Activated CD4-positive, alpha-beta T cell treated with anti-CD3 and anti-CD28 coated beads, Interleukin-10, Interleukin-2, amounts not matched to agents 100 ng/mL and 50 ng/mL, durations not matched to agents 16 hours and 8 hours (primary cell): ENCODE results near the gene NAALADL2.

Experiments
- DNase-seq: peaks from one replicate; pipeline ENCODE4 v3.0.0-alpha.2; 2020

The NAALADL2 gene

GRCh38 chr3:174891524-174892203 is 32.5 kb downstream of the NAALADL2 start:
- no peak for DNase-seq

DNA sequence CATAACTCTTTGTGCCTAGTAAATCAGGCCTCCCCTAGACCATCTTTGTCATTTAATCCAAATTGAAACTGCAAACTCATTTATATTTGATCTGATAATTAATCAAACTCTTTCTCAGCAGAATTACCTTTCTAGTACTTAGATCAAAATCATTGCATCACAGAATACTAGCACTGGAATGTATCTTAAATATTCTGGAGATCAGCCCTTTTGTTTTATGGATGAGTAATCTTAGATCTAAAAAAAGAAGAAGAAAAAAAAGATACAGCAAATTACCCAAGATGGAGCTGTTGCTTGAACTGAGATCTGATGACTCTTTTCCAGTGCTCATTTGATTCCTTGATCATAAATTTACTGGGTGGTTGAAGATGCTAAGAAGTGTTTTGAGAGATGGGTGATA is 47.9 kb downstream of the NAALADL2 start:
- DNase-seq = no peak

- DNase-seq = no peak
Measured at GRCh38 chr3:174907628-174908407, 48.7 kb downstream of the NAALADL2 start.

GRCh38 chr3:174931473-174932353 is 72.6 kb downstream of the NAALADL2 start:
- no peak for DNase-seq

GRCh38 chr3:174936590-174936989 is 77.5 kb downstream of the NAALADL2 start:
- DNase-seq = no peak

- DNase-seq = no peak
Measured at GRCh38 chr3:174937478-174937877, 78.3 kb downstream of the NAALADL2 start.

GRCh38 chr3:174938102-174938501 is 79.0 kb downstream of the NAALADL2 start:
- no peak for DNase-seq

DNA sequence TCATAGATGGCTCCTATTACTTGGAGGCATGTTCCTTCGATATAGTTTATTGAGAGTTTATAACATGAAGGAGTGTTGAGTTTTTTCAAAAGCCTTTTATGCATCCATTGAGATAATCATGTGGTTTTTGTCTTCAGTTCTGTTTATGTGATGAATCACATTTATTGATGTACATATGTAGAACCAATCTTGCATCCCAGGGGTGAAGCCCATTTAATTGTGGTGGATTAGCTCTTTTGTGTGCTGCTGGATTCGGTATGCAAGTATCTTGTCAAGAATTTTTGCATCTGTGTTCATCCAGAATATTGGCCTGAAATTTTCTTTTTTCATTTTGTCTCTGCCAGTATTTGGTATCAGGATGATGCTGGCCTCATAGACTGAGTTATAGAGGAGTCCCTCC is 81.0 kb downstream of the NAALADL2 start:
- DNase-seq = no peak

- DNase-seq = no peak
Measured at GRCh38 chr3:174945276-174945675, 86.1 kb downstream of the NAALADL2 start.

DNA sequence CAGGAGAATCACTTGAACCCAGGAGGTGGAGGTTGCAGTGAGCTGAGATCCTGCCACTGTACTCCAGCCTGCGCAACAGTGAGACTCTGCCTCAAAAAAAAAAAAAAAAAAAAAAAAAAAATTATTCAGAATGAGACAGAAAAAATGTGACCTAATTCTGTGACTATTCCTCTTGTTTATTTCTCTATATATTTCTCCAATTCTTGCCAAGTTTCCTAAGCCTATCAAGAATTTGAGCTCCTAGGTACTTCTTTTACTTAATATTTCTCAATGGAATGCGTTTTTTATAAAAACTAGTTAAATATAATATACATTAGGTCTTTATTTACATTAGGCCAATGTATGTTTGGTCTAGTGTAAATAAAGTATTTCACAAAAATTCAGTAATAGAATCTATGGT is 86.8 kb downstream of the NAALADL2 start:
- no peak for DNase-seq

DNA sequence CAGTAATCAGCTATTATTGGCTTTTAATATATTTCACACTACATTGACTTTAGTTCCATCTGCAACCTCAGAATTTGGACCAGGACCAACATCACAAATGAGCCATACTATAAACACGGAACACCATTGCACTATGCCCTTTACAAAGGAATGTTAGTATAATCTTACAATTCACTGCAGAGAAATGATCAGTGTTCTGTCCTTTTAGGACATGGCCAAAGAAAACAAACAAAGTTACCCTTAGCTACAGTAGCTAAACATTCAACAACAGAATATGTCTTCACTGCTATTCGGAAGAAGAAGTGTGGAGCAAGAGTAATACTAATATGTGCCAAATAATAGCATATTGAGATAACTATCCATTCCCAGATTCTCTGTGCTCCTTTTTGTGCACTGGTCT is 90.4 kb downstream of the NAALADL2 start:
- DNase-seq = no peak

DNA sequence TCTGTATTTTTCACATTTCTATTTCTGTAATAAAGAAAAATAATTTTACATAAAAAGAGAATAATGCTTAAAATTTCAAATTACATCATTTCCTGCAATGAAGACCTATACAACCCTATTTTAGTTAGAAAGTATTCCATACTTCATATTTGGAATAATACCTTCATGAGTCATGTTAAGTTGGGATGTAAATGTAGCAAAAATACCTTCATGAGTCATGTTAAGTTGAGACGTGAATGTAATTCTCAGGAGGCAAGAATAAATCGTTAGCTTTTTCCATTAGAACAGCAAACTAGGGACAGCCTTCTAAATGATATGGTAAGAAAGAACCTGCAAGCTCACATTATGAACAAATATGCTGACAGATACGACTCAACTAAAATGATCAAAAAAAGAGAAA is 91.9 kb downstream of the NAALADL2 start:
- DNase-seq = no peak

DNA sequence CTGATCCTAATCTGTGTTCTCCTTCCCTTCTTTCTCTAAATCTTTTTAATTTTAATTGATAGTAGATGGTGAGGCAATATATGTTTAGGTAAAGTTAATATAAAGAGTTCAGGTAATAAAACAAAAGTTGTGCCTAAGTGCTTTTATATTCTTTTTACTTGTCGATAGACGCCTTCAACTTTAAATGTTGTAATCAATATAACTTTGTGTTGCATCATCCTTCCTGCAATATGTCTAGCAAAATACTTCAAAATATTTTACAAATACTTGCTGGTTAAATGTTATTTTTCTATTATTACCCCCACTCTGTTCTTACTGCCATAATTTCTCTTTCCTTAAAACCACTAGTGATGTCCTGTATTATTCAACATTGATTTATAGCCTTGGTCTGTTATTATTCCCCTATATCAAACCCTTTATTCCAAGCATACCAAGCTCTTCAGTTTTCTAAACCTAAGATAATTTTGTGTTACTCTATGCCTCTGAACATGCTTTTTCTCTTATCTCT is 92.4 kb downstream of the NAALADL2 start:
- no peak for DNase-seq

GRCh38 chr3:174953068-174953467 is 93.9 kb downstream of the NAALADL2 start:
- DNase-seq = no peak

DNA sequence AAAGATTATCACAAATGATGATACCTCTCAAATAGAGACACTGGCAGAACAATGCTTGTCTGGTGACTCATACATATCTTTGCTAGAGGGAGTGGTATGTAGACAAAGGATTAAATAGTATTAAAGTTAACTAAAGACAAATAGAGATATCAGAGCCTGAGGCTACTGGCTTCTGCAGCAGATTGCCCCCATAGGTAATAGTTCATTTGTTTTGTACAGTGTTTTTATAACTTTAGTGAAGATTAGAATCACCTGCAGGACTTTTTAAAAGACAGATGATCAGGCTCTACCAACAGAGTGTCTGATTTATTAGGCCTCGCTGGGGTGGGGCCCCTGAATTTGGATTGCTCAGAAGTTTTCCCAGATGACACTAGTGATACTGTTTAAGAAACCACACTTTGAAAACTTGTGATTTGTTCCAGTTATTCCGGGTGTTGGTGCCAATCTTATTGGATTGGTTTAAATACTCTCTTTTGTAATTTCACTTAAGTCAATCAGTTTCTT is 96.4 kb downstream of the NAALADL2 start:
- DNase-seq = no peak

DNA sequence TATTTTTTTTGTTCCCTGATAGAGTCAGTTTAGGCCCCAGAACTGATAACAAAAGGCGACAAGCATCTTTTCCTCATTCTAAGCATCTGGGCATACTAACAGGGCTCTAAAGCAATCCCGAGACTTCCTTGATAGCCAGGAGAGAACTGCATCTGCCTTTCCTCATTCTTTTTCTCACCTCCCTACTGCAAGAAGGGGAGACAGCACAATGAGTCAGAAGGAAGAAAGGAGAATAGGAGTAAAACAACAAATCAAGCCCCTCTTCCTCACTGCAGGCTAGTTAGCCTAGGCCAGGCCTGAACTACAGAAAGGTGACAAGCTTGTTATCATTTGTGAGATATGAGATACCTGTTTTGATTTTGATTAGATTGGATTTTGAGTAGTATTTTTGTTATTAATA is 97.9 kb downstream of the NAALADL2 start:
- no peak for DNase-seq

DNA sequence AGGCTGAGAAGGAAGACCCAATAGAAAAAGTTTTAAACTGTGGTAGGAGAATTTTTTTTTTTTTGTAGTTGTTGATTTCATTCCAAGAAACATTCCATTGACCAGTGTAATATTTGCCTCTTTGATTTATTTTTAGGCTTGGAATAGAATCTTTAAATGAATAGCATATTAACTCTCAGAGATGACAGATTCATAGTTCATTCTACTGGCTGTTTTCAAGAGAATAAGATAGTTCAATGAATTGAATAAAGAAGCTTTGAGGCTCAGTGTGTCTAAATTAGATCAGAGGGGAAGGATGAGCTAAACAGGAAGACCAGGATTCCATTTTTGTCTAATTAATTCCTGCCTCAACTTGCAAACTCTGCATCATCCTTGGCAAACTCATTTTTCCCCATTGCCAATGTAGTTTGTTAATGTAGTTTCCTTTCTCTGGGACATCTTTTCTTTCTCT is 98.4 kb downstream of the NAALADL2 start:
- no peak for DNase-seq

DNA sequence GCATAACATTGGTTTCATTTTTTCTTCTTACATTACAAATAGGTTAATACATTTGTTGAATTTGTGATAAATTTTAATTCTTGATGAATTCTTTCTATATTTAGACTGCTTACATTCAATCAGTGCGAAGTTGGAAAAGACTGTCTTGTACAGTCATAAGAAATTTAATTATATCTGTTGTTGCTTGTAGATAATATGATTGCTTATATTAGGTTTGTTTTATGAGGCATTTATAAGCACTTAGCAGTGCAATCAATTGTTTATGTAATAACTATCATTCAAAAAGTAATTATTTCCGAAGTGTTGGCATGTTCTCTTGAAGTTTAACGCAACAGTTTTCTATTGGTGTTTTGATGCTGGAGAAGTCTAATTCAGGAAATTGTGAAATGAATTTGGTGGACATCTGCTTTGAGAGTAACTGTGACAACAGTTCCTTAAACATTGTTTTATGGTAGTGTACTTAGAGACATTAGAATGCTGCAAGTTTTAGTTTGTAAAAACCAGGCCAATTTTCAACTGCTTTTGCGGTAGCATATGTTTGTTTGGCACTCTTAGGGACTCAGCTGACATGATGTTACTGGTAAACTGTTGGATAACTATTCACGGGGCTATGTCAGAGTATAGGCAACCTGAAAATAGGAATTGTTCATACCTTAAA is 99.7 kb downstream of the NAALADL2 start:
- DNase-seq = no peak

GRCh38 chr3:174959556-174960065 is 100.5 kb downstream of the NAALADL2 start:
- no peak for DNase-seq

- DNase-seq = no peak
Measured at GRCh38 chr3:174960898-174961297, 101.8 kb downstream of the NAALADL2 start.

DNA sequence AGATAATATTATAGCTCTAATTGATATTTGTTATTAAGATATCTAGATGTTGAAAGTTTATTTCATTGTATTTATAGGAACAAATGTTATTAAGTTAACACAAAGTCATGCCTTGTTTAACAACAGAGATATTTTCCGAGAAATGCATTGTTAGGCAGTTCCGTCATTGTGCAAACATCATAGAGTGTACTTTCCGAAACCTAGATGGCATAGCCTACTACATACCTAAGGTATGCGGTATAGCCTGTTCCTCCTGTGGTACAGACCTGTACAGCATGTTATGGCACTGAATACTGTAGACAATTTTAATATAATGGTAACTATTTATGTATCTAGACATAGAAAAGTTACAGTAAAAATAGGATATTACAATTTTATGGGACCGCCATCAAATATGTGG is 114.3 kb downstream of the NAALADL2 start:
- no peak for DNase-seq

DNA sequence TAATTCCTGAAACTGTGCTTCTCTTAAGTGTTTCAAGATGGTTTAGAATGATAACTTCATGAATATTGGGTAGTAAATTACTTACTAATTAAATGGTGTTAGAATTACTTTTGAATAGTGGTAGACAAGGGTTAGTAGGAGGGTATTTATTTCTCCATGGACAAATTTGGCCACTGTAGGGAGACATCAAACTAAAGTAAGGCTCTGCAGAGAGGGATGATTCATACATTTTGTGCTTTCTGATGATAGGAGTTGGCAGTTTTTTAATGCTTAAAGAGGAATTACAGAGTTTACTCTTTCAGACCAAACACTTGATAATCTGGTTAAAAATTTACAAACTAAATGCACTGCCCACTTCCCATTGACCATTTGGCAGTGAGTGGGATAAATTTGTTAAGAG is 127.6 kb downstream of the NAALADL2 start:
- DNase-seq = no peak
